ENCODE measurements around the gene RPS23.

- no peak for TF ChIP-seq POLR2AphosphoS5 (IDR thresholded peaks at IDR 0.05)
- TF ChIP-seq CTCF (IDR thresholded peaks at IDR 0.05), result no peak
These were observed 7.1 kb upstream of the RPS23 start for GRCh38 chr5:82285206-82285605.
